A673 (cell line): ENCODE measurements around the gene RNF213. TPM values are rescaled to one million over a fixed set of nuclear protein-coding genes. Genes with fewer than 3 reads are reported as not detected.
"Not testable (repeated sequence)": the region's sequence is repeated elsewhere in the genome, so short reads cannot be mapped to it uniquely, and the experiment has no call there.

Source experiments
- BruUV-seq: library from RNA; stranded (reverse); fragments of 400-500 nt; replicated peaks from 2 replicates; lab custom pipeline; 2021; lab: Mats Ljungman, UMichigan
- CTCF ChIA-PET: fragments of 300-600 bp; sonication (Branson Sonifier 250); formaldehyde crosslinking; loops from one replicate; lab custom pipeline; 2022; ENCODE audit warnings: antibody characterized with exemption; lab: Charles Lee
- POLR2A ChIA-PET: fragments of 300-600 bp; sonication (Branson Sonifier 250); formaldehyde crosslinking; loops from one replicate; lab custom pipeline; 2022; ENCODE audit warnings: antibody characterized with exemption; ENCODE audit not compliant: low non-redundant PET; lab: Charles Lee
- DNase-seq: peaks from one replicate; pipeline ENCODE4 v3.0.0-alpha.2; 2015; ENCODE audit warnings: low spot score
- H3K27ac ChIP-seq: fragments of 200-600 bp; sonication (generic); 2 replicates; pipeline ENCODE4 v1.5.1; 2016; ENCODE audit warnings: mixed run types, low read depth, mild to moderate bottlenecking, mixed read lengths, antibody characterized with exemption, low read length; ENCODE audit not compliant: poor library complexity, severe bottlenecking
- H3K27me3 ChIP-seq: fragments of 200-600 bp; sonication (generic); replicated peaks from 2 replicates; pipeline ENCODE4 v1.6.1; 2017; ENCODE audit warnings: mixed run types, low read depth, mild to moderate bottlenecking, mixed read lengths, antibody characterized with exemption, low read length; ENCODE audit not compliant: insufficient read depth, poor library complexity
- H3K36me3 ChIP-seq: fragments of 200-600 bp; sonication (generic); 2 replicates; pipeline ENCODE4 v1.6.1; 2016; ENCODE audit warnings: mixed run types, mild to moderate bottlenecking, mixed read lengths, antibody characterized with exemption, low read length; ENCODE audit not compliant: insufficient read depth, poor library complexity, severe bottlenecking
- H3K4me1 ChIP-seq: fragments of 200-600 bp; sonication (generic); 2 replicates; pipeline ENCODE4 v1.6.1; 2017; ENCODE audit warnings: mixed run types, mild to moderate bottlenecking, mixed read lengths, antibody characterized with exemption, low read length; ENCODE audit not compliant: insufficient read depth, poor library complexity, severe bottlenecking
- H3K4me3 ChIP-seq: fragments of 200-600 bp; sonication (generic); 2 replicates; pipeline ENCODE4 v1.5.1; 2016; ENCODE audit warnings: low read depth, mixed run types, mild to moderate bottlenecking, mixed read lengths, low read length; ENCODE audit not compliant: poor library complexity, severe bottlenecking
- H3K9me3 ChIP-seq: fragments of 200-600 bp; sonication (generic); 2 replicates; pipeline ENCODE4 v1.6.1; 2016; ENCODE audit warnings: mixed run types, low read depth, mild to moderate bottlenecking, mixed read lengths, antibody characterized with exemption, low read length; ENCODE audit not compliant: poor library complexity, severe bottlenecking
- CTCF ChIP-seq: fragments of 300-800, 200-600 bp; sonication (generic); conservative IDR thresholded peaks from 2 replicates; pipeline ENCODE4 v1.5.1; 2017; ENCODE audit warnings: low read depth, mild to moderate bottlenecking, antibody characterized with exemption, low read length, moderate library complexity, mixed read lengths
- EZH2 ChIP-seq: fragments of 200-600 bp; sonication (generic); IDR thresholded peaks from 2 replicates; pipeline ENCODE4 v1.6.1; 2017; ENCODE audit warnings: borderline replicate concordance, low read depth, mild to moderate bottlenecking, mixed read lengths, antibody characterized with exemption, low read length; ENCODE audit not compliant: poor library complexity, severe bottlenecking
- intact Hi-C: fragments of 100-400 bp; cut with micrococcal nuclease; formaldehyde crosslinking; loops from one replicate; pipeline ENCODE4 v1.10.0; 2022; ENCODE audit not compliant: unreplicated experiment
- total RNA-seq: library from RNA; stranded (reverse); gene quantifications from 2 replicates; pipeline ENCODE4 v1.2.3, GENCODE V29; 2021

The RNF213 gene
- total RNA-seq, 1 experiment from 2014 or later = 78.0 TPM

DNA sequence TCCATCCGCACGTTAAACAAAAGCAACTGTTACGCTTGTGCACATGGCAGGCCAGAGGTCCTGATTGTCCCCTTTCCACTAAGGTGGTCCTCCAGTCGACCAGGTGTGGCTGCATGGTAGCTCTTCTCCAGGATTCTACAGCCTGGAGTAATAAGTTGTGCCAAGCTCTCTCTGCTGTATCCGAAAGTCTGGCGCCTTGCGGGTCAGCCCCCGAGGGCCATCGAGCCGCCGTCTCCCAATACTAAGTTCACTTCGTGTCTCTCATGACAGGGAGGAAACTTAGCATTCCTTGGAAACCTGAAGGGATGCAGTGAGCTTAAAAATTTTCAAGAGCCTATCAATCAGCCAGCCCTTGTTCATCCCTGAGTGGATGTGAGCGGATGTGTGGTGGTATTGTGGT lies 149.0 kb downstream of the RNF213 start:
- CTCF ChIA-PET = no interaction called here
- H3K9me3 ChIP-seq = no peaks in the 10 kb centered on the region
- no peak overlapping the region for H3K4me3 ChIP-seq
- DNase-seq = no peak
- TF ChIP-seq CTCF (no peak), EZH2 (no peak)
- no peaks in the 10 kb centered on the region for H3K4me1 ChIP-seq
- intact Hi-C loops = no loop called here
- no TSS peak for BruUV-seq
- H3K36me3 ChIP-seq = no peaks in the 10 kb centered on the region
- H3K27me3 ChIP-seq = no peaks in the 10 kb centered on the region
- POLR2A ChIA-PET = no interaction called here
- H3K27ac ChIP-seq = no peak overlapping the region

DNA sequence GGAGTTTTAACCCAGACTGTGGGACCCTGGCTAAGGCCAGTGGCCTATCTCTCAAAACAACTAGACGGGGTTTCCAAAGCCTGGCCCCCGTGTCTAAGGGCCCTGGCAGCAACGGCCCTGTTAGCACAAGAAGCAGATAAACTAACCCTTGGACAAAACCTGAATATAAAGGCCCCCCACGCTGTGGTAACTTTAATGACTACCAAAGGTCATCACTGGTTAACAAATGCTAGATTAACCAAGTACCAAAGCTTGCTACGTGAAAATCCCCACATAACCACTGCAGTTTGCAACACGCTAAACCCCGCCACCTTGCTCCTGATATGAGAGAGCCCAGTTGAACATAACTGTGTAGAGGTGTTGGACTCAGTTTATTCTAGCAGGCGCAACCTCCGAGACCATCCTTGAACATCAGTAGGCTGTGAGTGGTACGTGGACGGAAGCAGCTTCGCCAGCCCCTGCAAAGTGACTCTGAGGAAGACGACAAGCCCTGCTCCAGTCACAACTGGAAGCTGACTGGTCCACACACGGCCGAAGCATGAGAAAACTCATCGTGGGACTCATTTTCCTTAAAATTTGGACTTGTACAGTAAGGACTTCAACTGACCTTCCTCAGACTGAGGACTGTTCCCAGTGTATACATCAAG lies 149.9 kb downstream of the RNF213 start:
- DNase-seq, H3K4me3 ChIP-seq, H3K9me3 ChIP-seq, CTCF ChIA-PET, H3K36me3 ChIP-seq, H3K27ac ChIP-seq, H3K4me1 ChIP-seq, POLR2A ChIA-PET, intact Hi-C loops, H3K27me3 ChIP-seq, BruUV-seq: not testable (repeated sequence)

DNA sequence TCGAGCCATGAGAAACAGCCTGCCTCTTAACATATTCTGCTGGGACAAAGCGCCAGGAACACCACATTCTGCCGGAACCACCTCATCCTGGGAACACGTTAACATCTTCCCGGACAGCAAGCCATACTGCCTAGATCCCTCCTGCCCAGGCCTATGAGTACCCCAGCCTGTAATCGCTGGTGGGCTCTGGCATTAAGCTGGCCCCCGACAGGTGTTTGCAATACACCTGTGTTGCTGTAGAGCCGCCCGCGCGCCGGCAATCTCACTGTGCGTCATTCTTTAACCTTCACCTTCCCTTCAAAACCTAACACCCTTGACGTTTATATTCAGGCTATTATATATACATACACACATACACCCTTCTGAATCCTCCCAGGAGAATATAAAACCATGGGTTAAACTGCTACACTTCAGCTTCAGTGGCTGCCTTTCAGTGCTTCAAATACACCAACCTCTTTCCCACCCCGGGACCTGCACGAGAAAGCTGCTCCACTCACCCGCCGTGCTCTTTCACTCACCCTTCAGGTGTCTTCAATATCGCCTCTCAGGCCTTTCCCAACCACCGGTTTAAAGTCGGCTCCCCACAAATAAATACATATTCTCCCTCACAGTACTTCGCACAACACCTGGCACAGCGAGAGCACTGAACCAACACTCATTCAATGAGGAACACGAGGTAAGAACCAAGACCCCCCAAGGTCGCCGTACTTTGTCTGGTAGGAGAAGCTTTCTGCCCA lies 153.3 kb downstream of the RNF213 start:
- DNase-seq = no peak
- no peak overlapping the region for H3K27ac ChIP-seq
- TF ChIP-seq CTCF = no peak
- TF ChIP-seq EZH2 = no peak
- no peaks in the 10 kb centered on the region for H3K9me3 ChIP-seq
- TSS peak; percentile 34 for BruUV-seq
- H3K4me1 ChIP-seq = no peaks in the 10 kb centered on the region
- peak overlapping the region; percentile 88 for H3K4me3 ChIP-seq
- POLR2A ChIA-PET = no interaction called here
- CTCF ChIA-PET = interaction anchor here (0.6 kb wide), 1 partner anchor 269 kb away, joined by 3 read pairs; no protein-coding TSS in a partner anchor
- intact Hi-C loops = no loop called here
- no peaks in the 10 kb centered on the region for H3K36me3 ChIP-seq
- no peaks in the 10 kb centered on the region for H3K27me3 ChIP-seq
